Thyroid gland (tissue), 4 donors: ENCODE results near the gene AK2.

ENCODE experiments used
- CTCF ChIP-seq, 6 experiments: fragments of 200-600 bp in 3 of 6; fragments of 450-650 bp in 3 of 6; sonication (generic) in 3 of 6; IDR thresholded peaks; one replicate each; pipeline ENCODE4 v1.5.1; 2016 to 2019; ENCODE audit warnings: antibody characterized with exemption in 6 of 6, mild to moderate bottlenecking in 2 of 6, inconsistent platforms in 1 of 6, moderate library complexity in 1 of 6
- POLR2A ChIP-seq, 2 donors: fragments of 450-650 bp; IDR thresholded peaks; one replicate each; pipeline ENCODE4 v1.6.1; 2017; ENCODE audit warnings: antibody characterized with exemption in 2 of 2, mild to moderate bottlenecking in 2 of 2, moderate library complexity in 1 of 2

DNA sequence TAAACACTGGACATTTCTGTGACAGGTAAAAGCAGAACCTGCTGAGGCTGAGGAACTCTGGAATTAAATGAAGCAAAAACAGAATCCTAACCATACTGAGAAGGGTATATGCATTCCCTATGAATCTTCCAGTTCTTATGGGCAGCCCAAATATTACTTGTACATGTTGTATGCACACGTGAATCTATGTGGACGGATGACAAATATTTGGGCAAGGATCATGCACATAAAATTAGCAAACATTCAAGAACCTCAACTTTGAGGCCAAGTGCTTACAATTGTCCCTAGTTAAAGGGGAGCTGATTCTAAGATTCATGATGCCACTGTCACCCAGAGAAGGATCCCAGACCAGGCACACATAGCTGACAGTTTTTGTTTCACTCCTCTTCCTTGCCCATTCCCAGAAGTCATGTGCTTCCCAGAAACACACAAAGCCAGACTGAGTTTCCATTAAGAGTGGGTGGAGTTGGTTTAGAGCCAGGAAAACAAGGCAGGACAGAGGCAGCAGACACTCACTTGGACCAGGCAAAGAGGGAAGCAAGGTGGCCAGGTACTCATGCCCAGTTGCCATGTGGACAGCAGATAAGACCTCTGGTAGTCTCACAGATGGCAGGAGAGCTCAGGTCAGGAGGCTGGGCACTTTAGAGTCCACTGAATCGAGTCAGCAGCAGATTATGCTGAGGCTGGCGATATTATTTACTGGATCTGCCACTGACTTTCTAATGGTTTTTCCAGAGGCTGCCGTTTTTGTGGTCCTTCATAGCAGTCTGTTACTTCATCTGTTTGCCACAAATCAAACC is 25.6 kb downstream of the AK2 start:
- TF ChIP-seq CTCF (IDR thresholded peaks at IDR 0.05) (no peak), POLR2A (IDR thresholded peaks at IDR 0.05) (peak in 1 of 2 donors; percentile 44)
